Upper lobe of right lung (tissue), 1 donor: ENCODE measurements around the gene PPP1R14C. TPM values are rescaled to one million over a fixed set of nuclear protein-coding genes. Genes with fewer than 3 reads are reported as not detected.

ENCODE experiments used
- ATAC-seq: fragments of 200-7000 bp; cut with Tn5 transposase; one replicate; pipeline ENCODE4 v1.9.1; 2020; ENCODE audit warnings: mild to moderate bottlenecking, moderate library complexity
- DNase-seq: peaks from one replicate; pipeline ENCODE4 v3.0.0-alpha.2; 2020
- H3K27ac ChIP-seq: fragments of 200-600 bp; one replicate; pipeline ENCODE4 v1.8.0; 2022
- H3K27me3 ChIP-seq: fragments of 200-600 bp; one replicate; pipeline ENCODE4 v1.8.0; 2022; ENCODE audit warnings: mild to moderate bottlenecking
- H3K36me3 ChIP-seq: fragments of 200-600 bp; one replicate; pipeline ENCODE4 v1.8.0; 2022
- H3K4me1 ChIP-seq: fragments of 200-600 bp; one replicate; pipeline ENCODE4 v1.8.0; 2022
- H3K4me3 ChIP-seq: fragments of 200-600 bp; one replicate; pipeline ENCODE4 v1.8.0; 2022; ENCODE audit warnings: mild to moderate bottlenecking
- H3K9me3 ChIP-seq: fragments of 200-600 bp; one replicate; pipeline ENCODE4 v1.8.0; 2022
- intact Hi-C: fragments of 100-400 bp; cut with DNase I; formaldehyde crosslinking; loops from one replicate; pipeline ENCODE4 v1.11.0; 2022
- total RNA-seq: library from RNA; stranded (reverse); fragmentation: NEBNext Ultra II Directional; extraction: Animal tissue kit (Norgen Biotek cat#: 25700); gene quantifications from one replicate; pipeline ENCODE4 v1.2.1, GENCODE V29; 2021
- TF ChIP-seq, protein P1 (sequence below): fragments of 200-600 bp; IDR thresholded peaks from one replicate; pipeline ENCODE4 v1.8.0; 2022; ENCODE audit warnings: antibody characterized with exemption
- donor health status: DM: no; HTN: yes; CAD: no; lungs with severe emphysema.

PPP1R14C gene
- total RNA-seq, 1 donor from 2014 or later, result 10.0 TPM

DNA sequence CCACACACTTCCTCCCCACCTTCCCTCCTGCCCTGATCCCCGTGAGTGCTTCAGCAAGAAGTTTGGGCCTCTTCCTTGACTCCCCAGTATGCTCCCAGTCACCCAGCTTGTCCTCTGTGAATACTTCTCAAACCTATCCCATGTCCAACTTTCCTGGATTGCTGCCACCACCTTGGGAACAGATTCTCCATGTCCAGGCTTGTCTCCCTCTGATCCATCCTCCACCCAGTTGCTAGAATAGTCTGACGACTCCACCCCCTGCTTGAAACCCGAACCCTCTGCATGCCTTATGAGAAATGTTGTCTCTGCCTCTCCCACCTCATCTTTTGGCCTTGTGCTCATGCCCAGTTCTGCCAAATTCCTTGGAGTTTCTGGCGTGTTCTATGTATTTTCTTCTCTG lies 108.0 kb downstream of the PPP1R14C start:
- TF ChIP-seq, protein P1, sequence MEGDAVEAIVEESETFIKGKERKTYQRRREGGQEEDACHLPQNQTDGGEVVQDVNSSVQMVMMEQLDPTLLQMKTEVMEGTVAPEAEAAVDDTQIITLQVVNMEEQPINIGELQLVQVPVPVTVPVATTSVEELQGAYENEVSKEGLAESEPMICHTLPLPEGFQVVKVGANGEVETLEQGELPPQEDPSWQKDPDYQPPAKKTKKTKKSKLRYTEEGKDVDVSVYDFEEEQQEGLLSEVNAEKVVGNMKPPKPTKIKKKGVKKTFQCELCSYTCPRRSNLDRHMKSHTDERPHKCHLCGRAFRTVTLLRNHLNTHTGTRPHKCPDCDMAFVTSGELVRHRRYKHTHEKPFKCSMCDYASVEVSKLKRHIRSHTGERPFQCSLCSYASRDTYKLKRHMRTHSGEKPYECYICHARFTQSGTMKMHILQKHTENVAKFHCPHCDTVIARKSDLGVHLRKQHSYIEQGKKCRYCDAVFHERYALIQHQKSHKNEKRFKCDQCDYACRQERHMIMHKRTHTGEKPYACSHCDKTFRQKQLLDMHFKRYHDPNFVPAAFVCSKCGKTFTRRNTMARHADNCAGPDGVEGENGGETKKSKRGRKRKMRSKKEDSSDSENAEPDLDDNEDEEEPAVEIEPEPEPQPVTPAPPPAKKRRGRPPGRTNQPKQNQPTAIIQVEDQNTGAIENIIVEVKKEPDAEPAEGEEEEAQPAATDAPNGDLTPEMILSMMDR, result no peak
- H3K27me3 ChIP-seq, result no peaks in the 10 kb centered on the region
- ATAC-seq (no peak), DNase-seq (no peak)
- no peak overlapping the region for H3K27ac ChIP-seq
- H3K36me3 ChIP-seq, result no peaks in the 10 kb centered on the region
- no peak overlapping the region for H3K4me3 ChIP-seq
- intact Hi-C loops, result no loop called here
- no peaks in the 10 kb centered on the region for H3K9me3 ChIP-seq
- peaks cover 4% of the 10 kb centered on the region for H3K4me1 ChIP-seq

DNA sequence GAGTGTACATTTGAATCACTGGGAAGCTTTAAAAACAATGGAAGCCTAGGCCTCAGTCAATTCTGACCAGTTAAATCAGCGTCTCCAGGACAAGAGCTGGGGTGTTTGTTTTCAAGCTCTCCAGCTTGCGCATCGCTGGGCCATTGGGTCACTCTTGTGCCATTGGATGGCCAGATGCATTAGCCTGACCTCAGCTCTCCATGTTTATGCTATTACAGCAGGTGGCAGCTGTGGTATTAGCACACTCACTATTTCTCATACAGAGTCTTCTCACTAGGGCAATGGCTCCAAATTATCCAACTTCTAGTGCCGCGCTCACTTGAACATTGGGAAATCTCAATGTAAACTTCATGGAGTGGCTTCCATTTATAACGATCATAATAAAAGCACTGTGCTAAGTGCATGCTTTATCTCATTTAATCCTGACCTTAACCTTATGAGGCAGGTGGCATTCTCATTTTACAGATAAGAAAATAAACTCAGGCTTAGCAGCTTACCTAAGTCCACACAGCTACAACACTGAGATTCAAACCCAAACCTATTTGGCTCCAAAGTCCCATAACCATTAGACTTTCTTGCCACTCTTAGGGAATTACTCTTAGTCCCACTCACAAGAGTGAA lies 108.8 kb downstream of the PPP1R14C start:
- Histone ChIP-seq H3K4me1 (peaks cover 4% of the 10 kb centered on the region), H3K27me3 (no peaks in the 10 kb centered on the region), H3K27ac (no peak overlapping the region), H3K4me3 (no peak overlapping the region), H3K36me3 (no peaks in the 10 kb centered on the region), H3K9me3 (no peaks in the 10 kb centered on the region)
- ATAC-seq (peak; percentile 61), DNase-seq (no peak)
- TF ChIP-seq, protein P1, result no peak
- intact Hi-C loops, result no loop called here

DNA sequence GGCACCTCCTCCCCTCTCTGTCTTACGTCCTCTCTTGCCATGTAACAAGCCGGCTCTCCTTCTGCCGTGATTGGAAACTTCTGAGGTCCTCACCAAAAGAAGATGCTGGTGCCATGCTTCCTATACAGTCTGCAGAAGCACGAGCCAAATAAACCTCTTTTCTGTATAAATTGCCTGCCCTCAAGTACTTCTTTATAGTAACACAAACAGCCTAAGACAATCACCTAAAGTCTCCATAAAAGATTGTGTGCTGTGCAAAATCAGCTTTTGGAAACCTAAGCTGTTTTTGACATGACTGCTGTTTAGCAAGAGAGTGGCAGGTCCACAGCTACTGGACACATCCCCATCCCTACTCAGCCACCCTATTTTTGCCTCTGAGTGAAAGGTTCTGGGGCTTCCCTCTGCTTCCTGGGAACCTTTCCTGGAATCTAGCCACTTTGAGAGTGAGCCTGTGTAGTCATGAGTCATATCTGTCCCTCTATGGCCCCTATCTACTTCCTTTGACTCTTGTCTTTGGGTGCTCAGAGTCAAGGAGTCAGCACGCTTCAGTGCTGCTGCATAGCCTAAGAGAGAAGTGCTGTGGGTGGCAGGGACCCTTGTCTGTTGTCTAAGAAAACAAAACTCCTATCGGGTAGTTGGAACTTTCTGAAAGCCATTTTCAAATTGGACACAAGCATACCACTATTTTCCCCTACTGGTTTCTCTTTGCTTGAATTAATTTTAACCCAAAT lies 110.0 kb downstream of the PPP1R14C start:
- DNase-seq, result no peak
- H3K27ac ChIP-seq, result no peak overlapping the region

DNA sequence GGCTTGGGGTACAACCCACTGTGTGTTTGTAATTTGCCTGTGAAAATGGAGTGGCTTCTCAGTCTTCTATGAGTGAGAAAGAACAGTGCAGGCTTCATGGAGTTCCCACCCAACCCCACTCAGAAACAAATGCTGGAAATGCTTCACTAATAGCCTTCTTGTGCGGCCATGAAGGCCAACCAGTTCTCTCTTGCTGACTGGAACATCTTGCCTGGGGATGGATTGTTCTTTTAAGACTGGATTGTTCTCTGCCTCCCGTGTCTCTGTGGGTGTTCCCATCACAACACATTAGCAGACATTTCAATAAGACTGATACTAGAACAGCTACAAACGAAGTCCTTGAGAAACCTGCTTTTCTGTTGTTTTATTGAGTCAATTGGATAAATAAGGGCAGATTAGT lies 110.6 kb downstream of the PPP1R14C start:
- TF ChIP-seq, protein P1, result no peak
- intact Hi-C loops, result no loop called here
- H3K4me3 ChIP-seq, result no peak overlapping the region
- H3K27me3 ChIP-seq, result no peaks in the 10 kb centered on the region
- no peak for ATAC-seq
- peaks cover 4% of the 10 kb centered on the region for H3K4me1 ChIP-seq
- no peaks in the 10 kb centered on the region for H3K36me3 ChIP-seq
- H3K27ac ChIP-seq, result no peak overlapping the region
- DNase-seq, result no peak
- no peaks in the 10 kb centered on the region for H3K9me3 ChIP-seq

More for the DNA sequence above, 110.0 kb downstream of the PPP1R14C start:
- no peaks in the 10 kb centered on the region for H3K27me3 ChIP-seq
- TF ChIP-seq, protein P1, result no peak
- H3K4me3 ChIP-seq, result no peak overlapping the region
- H3K36me3 ChIP-seq, result no peaks in the 10 kb centered on the region
- no peaks in the 10 kb centered on the region for H3K9me3 ChIP-seq
- intact Hi-C loops, result no loop called here
- ATAC-seq, result peak; percentile 72
- peaks cover 4% of the 10 kb centered on the region for H3K4me1 ChIP-seq

DNA sequence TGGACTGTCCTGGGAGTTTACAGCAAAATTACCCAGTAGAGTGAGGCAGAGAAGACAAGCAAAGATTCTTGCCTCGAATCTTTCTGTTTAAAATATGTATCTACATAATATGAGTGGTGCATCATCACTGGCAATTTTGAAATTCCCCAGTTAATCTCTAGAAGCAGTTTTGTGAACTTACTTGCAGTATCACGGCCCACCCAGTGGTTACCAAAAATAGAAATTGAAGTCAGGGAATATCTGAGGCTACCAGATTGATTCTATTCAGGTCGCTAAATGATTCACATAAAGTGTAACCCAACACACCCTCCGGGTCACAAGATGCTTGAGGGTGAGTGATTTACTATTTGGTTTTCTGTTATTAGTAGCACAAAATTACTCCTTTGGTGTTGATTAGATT lies 111.9 kb downstream of the PPP1R14C start:
- Histone ChIP-seq H3K9me3 (no peaks in the 10 kb centered on the region), H3K27ac (no peak overlapping the region)

More for the DNA sequence above, 111.9 kb downstream of the PPP1R14C start:
- intact Hi-C loops, result no loop called here
- no peak overlapping the region for H3K4me3 ChIP-seq
- TF ChIP-seq, protein P1, result no peak
- peaks cover 4% of the 10 kb centered on the region for H3K4me1 ChIP-seq
- DNase-seq, result no peak
- H3K27me3 ChIP-seq, result no peaks in the 10 kb centered on the region
- no peaks in the 10 kb centered on the region for H3K36me3 ChIP-seq
- no peak for ATAC-seq
